GM08714 (cell line): ENCODE results near the gene BEND3.

Experiments used
- H3K4me3 ChIP-seq: fragments of 200-500 bp; sonication (Bioruptor generic); 2 replicates; pipeline ENCODE4 v1.5.1; 2014; ENCODE audit warnings: mild to moderate bottlenecking, low read length, inconsistent platforms
- ZNF274 ChIP-seq: IDR thresholded peaks from 2 replicates; pipeline ENCODE4 v1.6.1; 2012; ENCODE audit warnings: mild to moderate bottlenecking, low read depth, low read length

The BEND3 gene

GRCh38 chr6:107079429-107079828, 35.9 kb downstream of the BEND3 start:
- no peak overlapping the region for H3K4me3 ChIP-seq
- no peak for TF ChIP-seq ZNF274

GRCh38 chr6:107077710-107078109, 37.6 kb downstream of the BEND3 start:
- no peak overlapping the region for H3K4me3 ChIP-seq
- TF ChIP-seq ZNF274: no peak

GRCh38 chr6:107075951-107076381, 39.3 kb downstream of the BEND3 start:
- no peak for TF ChIP-seq ZNF274

GRCh38 chr6:107070686-107071085, 44.6 kb downstream of the BEND3 start:
- TF ChIP-seq ZNF274: no peak
- no peak overlapping the region for H3K4me3 ChIP-seq

More at GRCh38 chr6:107075951-107076381, 39.3 kb downstream of the BEND3 start:
- H3K4me3 ChIP-seq: no peak overlapping the region

DNA sequence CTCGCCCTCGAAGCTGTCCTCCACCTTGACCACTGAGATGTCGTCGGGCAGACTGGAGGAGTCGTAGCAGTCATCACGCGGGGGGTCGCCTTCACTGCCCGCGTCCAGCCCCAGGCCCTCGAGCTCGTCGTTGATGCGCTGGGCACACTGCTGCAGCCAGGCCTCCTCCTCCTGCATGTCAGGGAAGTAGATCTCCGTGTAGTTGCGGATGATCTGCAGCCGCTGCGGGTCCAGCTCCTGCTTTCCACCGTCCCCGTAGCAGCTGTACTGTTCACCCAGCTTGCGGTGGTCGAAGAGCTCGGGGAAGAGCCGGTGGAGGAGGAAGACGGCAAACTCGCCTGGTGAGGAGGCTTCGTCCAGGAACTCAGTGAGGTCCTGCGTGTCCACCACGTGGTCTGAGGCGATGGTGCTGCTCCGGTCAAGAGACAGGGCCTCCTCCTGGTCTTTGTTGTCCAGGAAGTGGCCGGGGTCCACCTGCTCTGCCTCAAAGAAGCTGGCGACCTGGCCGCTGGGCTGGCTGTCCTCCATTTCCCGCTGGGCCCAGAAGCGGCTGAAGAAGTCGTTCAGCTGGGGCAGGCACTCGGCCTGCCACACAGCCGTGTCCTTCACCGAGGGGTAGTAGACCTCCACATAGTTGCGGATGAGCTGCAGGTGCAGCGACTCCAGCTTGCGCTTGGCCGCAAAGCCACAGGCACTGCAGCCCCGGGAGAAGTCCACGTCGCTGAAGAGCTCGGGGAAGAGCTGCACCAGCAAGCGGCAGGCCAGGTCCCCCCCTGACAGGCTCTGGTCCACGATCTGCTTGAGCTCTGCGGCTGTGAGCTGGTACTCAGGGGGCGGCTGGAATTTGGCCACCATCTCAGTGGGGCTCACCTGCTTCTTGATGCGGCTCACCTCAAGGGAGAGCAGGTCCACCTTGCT, 45.4 kb downstream of the BEND3 start:
- TF ChIP-seq ZNF274: no peak
- H3K4me3 ChIP-seq: no peak overlapping the region

DNA sequence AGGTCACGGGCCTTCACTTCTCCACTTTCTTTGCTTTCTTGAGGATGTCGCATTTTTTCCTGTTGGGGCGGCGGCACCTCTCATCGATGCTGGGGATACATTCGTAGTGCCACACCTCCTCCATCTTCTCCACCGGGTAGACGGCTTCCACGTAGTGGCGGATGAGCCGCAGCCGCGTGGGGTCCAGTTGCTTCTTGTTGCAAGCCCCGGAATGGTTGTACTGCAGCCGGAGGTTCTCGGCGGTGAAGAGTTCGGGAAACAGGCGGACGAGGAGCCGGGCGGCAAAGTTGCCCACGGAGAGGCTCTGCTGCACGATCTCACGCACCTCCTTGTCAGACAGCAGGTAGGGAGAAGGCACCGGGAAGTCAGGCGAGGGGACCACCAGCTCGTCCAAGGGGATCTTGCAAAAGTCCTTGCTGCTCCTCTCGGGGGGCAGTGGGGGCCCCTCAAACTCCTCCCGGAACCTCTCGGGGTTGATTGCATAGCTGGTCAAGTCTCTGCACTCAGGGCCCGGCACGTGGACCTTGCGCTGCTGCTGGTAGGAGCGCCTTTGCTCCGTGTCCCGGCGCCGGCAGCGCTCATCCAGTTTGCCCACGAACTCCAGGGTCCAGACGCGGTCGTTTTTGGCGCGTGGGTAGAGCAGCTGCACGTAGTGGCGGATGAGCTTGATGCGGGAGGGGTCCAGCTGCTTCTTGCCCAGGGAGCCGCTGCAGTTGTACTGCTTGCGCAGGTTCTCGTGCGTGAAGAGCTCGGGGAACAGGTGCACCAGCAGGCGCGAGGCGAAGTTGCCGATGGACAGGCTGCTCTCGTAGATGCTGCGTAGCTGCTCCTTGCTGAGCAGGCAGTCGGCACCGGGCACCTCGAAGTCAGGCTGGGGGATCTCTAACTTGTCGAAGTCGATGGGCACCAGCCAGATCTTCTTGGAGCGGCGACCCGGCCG, 46.4 kb downstream of the BEND3 start:
- TF ChIP-seq ZNF274: no peak
- H3K4me3 ChIP-seq: no peak overlapping the region

DNA sequence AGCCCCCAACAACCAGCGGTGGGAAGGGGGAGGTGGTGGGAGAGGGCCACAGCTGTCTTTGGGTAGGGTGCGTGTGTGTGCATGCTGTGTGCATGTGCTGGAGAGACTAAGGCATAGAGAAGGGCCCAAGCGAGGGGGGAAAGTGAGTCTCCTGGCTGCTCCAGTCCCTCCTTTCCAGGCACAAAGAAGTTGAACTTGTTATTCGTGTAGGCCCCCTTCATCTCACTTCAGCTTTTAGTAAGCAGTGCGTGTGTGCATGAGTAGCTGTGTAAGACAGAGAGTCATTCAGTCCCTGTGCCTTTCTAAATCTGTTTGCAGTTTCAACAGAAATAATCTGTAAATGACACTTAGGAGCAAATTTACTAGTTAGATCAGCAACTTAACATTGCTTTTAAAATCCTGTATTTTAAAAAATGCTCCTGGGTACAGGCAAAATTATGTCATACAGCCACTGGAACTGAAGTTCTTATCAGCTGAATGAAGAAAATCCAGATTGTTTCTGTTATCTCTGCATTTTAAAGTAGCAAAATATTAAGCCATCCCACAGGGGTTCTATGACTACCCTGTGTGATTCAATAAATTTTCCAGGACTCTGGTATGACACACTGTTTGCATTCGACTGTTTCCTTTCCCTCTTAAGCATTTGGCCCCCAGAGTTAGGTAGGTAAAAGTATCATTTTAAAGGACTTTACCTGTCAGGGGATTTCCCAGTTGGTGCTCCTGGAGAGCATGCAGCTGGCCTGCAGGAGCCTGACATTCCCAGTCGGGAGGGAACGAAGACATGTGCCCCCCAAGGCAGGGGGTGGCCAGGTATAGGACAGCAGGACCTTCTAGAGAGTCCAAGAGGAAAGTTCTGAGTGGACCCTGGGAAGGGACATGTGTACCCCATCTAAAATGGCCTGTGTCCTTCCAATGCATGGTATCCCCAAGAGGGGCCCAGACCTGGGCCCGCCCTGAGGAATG, 48.3 kb downstream of the BEND3 start:
- H3K4me3 ChIP-seq: no peak overlapping the region
- no peak for TF ChIP-seq ZNF274

DNA sequence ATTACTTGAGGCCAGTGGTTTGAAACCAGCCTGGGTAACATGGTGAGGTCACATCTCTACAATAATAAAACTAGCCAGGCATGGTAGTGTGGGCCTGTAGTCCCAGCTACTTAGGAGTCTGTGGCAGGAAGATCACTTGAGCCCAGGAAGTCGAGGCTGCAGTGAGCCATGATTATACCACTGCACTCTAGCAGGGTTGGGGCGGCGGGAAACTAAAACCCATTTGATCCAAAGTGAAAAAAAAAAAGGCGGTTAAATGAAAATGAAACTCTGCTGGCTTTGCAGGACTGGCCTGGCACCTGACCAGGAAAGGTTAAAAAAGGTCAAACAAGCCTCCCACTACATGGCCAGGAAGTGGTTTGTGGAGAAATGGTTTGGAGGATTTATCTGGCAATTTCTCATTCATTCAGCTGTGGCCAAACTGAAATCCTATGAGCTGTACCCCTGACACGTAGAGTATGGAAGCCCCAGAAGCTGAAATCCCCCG, 50.7 kb downstream of the BEND3 start:
- no peak overlapping the region; the same call in 1 of the 2 replicates for H3K4me3 ChIP-seq
- no peak for TF ChIP-seq ZNF274

DNA sequence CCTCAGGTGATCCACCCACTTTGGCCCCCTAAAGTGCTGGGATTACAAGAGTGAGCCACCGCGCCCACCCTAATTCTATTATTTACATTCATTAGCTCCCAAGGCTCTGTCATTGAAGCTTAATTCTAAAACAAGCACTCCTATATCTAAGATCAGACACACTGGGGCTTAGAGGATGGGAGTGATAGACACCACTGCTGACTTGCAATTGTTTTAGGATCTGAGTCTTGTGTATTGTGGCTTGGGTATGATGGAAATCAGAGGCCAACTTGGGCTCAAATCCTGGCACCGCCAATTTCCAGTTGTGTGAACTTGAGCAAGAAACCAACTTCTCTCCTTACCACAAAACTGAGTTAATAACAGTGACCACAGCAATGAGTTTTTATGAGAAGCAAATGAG, 52.6 kb downstream of the BEND3 start:
- TF ChIP-seq ZNF274: no peak
- no peak overlapping the region for H3K4me3 ChIP-seq

DNA sequence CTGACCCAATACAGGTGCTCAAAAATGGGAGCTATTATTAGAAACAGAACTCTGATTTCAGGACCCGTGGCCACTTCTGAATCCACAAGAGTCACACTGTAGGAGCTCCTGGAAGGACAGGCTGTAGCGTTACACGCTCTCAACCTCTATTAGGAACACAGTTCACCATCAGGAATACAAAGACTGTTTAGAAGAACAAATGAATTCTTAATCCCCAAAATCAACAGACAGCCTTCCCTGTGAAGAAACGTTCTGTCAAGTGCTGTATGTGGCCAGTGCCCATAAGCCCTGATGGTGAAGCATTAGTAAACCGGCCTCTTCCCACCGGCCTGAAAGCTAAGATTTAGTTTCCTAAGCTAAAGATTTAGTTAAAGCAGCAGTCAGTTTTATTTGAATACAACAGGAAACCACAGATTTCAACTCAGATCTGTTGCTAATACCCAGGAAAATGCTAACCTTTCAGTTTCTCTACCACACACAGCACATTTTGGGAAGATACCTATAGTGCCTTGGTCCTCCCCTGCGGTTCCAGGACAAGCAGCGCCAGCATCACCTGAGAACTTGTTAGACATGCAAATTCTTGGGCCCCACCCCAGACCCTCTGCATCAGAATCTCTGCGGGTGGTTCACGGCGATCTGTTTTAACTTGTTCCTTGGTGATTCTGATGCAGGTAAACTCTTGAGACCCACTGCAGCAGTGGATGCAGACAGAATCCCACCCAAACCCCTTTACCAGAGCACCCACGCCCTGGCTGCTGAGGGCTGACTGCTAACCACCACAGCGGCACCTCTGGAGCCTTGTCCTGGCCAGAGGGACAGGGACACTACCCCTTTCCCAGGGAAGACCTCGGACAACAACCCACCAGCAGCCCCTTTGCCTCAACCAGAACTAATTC, 53.9 kb downstream of the BEND3 start:
- H3K4me3 ChIP-seq: peak overlapping the region; percentile 13; the same call in 1 of the 2 replicates
- TF ChIP-seq ZNF274: no peak

DNA sequence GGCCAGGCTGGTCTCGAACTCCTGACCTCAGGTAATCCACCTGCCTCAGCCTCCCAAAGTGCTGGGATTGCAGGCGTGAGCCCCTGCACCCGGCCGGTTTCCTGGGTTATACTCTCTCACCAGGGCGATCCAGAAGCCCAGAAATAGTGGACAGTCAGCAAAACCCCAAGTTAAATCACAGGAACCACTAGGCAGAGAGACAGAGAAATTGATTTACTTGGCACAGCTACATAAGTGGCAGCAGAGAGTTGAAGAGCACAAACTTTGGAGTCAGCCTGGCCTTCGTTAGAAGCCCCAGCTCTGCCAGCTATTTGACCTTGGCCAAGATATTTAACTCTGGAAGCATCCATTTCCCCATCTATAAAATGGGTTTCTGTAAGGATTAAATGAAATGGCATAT, 54.6 kb downstream of the BEND3 start:
- no peak overlapping the region for H3K4me3 ChIP-seq
- TF ChIP-seq ZNF274: no peak

- no peak overlapping the region for H3K4me3 ChIP-seq
- TF ChIP-seq ZNF274: no peak
Observed at GRCh38 chr6:107059606-107060005, 55.7 kb downstream of the BEND3 start.

DNA sequence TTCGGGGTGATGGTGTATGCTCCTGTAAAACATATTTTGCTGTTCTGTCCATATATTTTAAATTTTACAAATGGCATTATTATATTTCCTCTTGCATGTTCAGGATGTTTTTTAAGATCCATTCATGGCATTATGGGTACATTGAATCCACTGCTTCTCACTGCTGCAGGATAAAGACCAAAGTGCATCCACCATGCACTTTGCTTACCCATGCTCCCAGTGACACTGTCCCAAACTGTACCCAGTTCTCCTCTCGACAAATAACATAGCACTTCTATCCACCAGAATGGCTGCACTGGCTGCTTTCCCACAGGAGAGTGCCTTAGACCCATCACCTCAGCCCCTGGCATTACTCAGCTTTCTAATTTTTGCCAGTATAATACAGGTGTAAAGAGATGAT, 57.6 kb downstream of the BEND3 start:
- TF ChIP-seq ZNF274: no peak
- no peak overlapping the region for H3K4me3 ChIP-seq
